Smooth muscle cell (in vitro differentiated cells): ENCODE results near the gene DPH2. TPM values are rescaled to one million over a fixed set of nuclear protein-coding genes. Genes with fewer than 3 reads are reported as not detected.

ENCODE experiments used
- DNase-seq: peaks from one replicate; lab custom pipeline; 2025; ENCODE audit not compliant: unreplicated experiment; lab: John Stamatoyannopoulos, UW
- H2AFZ ChIP-seq: fragments of 200-600 bp; sonication (generic); 2 replicates; pipeline ENCODE4 v1.6.0; 2016; ENCODE audit warnings: antibody characterized with exemption, low read depth, mild to moderate bottlenecking
- H3F3A ChIP-seq: fragments of 200-600 bp; sonication (generic); 2 replicates; pipeline ENCODE4 v1.6.0; 2017; ENCODE audit warnings: antibody characterized with exemption, low read depth
- H3K27ac ChIP-seq: fragments of 200-600 bp; sonication (generic); 2 replicates; pipeline ENCODE4 v1.5.1; 2016; ENCODE audit warnings: low read depth, mild to moderate bottlenecking
- H3K27me3 ChIP-seq: fragments of 200-600 bp; sonication (generic); 2 replicates; pipeline ENCODE4 v1.6.1; 2016; ENCODE audit warnings: low read depth, mild to moderate bottlenecking
- H3K36me3 ChIP-seq: fragments of 200-600 bp; sonication (generic); 2 replicates; pipeline ENCODE4 v1.5.1; 2016; ENCODE audit warnings: low read depth
- H3K4me1 ChIP-seq: fragments of 200-600 bp; sonication (generic); 2 replicates; pipeline ENCODE4 v1.5.1; 2016; ENCODE audit warnings: low read depth
- H3K4me2 ChIP-seq: fragments of 200-600 bp; sonication (generic); 2 replicates; pipeline ENCODE4 v1.6.0; 2016; ENCODE audit warnings: mild to moderate bottlenecking
- H3K4me3 ChIP-seq: fragments of 200-600 bp; sonication (generic); 2 replicates; pipeline ENCODE4 v1.5.1; 2016; ENCODE audit warnings: mild to moderate bottlenecking
- H3K79me2 ChIP-seq: fragments of 200-600 bp; sonication (generic); 2 replicates; pipeline ENCODE4 v1.6.0; 2016; ENCODE audit warnings: low read depth, mild to moderate bottlenecking
- H3K9ac ChIP-seq: fragments of 200-600 bp; sonication (generic); 2 replicates; pipeline ENCODE4 v1.6.0; 2016; ENCODE audit warnings: low read depth
- H3K9me3 ChIP-seq: fragments of 200-600 bp; sonication (generic); replicated peaks from 2 replicates; pipeline ENCODE4 v1.5.1; 2016; ENCODE audit warnings: low read depth
- H4K20me1 ChIP-seq: fragments of 200-600 bp; sonication (generic); 2 replicates; pipeline ENCODE4 v1.6.0; 2016; ENCODE audit warnings: low read depth
- WGBS: methylation state at CpG from one replicate; pipeline ENCODE4 v1.1.7; 2016; ENCODE audit warnings: low lambda C conversion rate; 5-methylcytosine and 5-hydroxymethylcytosine counted together
- polyA plus RNA-seq: library from polyadenylated mRNA; unstranded; fragments of >200 nt; fragmentation: Nextera tagmentation; extraction: Ambion mirVana; gene quantifications from 2 replicates; pipeline ENCODE4 v1.2.1, GENCODE V29; 2016
- total RNA-seq: library from RNA; depleted of rRNA; stranded (reverse); fragments of >200 nt; gene quantifications from 2 replicates; pipeline ENCODE4 v1.2.3, GENCODE V29; 2014
- TF ChIP-seq, protein P1 (sequence below): fragments of 200-600 bp; sonication (generic); IDR thresholded peaks from 2 replicates; pipeline ENCODE4 v1.5.1; 2017; ENCODE audit warnings: borderline replicate concordance, mild to moderate bottlenecking, antibody characterized with exemption; ENCODE audit not compliant: insufficient read depth, poor library complexity, severe bottlenecking

DPH2 gene
- total and polyA plus RNA-seq, 2 experiments from 2014 or later = 20.3 to 23.5 TPM

- no peak overlapping the region for H3K27ac ChIP-seq
- H3K27me3 ChIP-seq = no peaks in the 10 kb centered on the region
- no peak overlapping the region for H3K4me2 ChIP-seq
- DNase-seq = no peak
- H3F3A ChIP-seq = no peaks in the 10 kb centered on the region
- H3K36me3 ChIP-seq = no peaks in the 10 kb centered on the region
- H3K9me3 ChIP-seq = no peaks in the 10 kb centered on the region
- TF ChIP-seq, protein P1, sequence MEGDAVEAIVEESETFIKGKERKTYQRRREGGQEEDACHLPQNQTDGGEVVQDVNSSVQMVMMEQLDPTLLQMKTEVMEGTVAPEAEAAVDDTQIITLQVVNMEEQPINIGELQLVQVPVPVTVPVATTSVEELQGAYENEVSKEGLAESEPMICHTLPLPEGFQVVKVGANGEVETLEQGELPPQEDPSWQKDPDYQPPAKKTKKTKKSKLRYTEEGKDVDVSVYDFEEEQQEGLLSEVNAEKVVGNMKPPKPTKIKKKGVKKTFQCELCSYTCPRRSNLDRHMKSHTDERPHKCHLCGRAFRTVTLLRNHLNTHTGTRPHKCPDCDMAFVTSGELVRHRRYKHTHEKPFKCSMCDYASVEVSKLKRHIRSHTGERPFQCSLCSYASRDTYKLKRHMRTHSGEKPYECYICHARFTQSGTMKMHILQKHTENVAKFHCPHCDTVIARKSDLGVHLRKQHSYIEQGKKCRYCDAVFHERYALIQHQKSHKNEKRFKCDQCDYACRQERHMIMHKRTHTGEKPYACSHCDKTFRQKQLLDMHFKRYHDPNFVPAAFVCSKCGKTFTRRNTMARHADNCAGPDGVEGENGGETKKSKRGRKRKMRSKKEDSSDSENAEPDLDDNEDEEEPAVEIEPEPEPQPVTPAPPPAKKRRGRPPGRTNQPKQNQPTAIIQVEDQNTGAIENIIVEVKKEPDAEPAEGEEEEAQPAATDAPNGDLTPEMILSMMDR = no peak
- H3K4me3 ChIP-seq = no peak overlapping the region
- H3K79me2 ChIP-seq = no peaks in the 10 kb centered on the region
- no peak overlapping the region for H2AFZ ChIP-seq
- no peak overlapping the region for H3K9ac ChIP-seq
- H3K4me1 ChIP-seq = peaks cover 7% of the 10 kb centered on the region
- peaks cover 5% of the 10 kb centered on the region for H4K20me1 ChIP-seq
- 85% methylated on average over 8 of the region's 8 CpGs for WGBS
Measured at GRCh38 chr1:44014365-44015104, 44.7 kb downstream of the DPH2 start.

GRCh38 chr1:44015206-44015605 is 45.4 kb downstream of the DPH2 start:
- Histone ChIP-seq H3K9me3 (no peaks in the 10 kb centered on the region), H3K4me2 (no peak overlapping the region), H3K9ac (no peak overlapping the region), H3K79me2 (no peaks in the 10 kb centered on the region), H3K27ac (no peak overlapping the region), H3K4me1 (peaks cover 7% of the 10 kb centered on the region), H3K36me3 (no peaks in the 10 kb centered on the region), H3F3A (no peaks in the 10 kb centered on the region), H3K4me3 (no peak overlapping the region), H4K20me1 (peaks cover 5% of the 10 kb centered on the region), H2AFZ (no peak overlapping the region), H3K27me3 (no peaks in the 10 kb centered on the region)
- 95% methylated on average over 3 of the region's 3 CpGs for WGBS
- no peak for DNase-seq
- TF ChIP-seq, protein P1 = no peak

DNA sequence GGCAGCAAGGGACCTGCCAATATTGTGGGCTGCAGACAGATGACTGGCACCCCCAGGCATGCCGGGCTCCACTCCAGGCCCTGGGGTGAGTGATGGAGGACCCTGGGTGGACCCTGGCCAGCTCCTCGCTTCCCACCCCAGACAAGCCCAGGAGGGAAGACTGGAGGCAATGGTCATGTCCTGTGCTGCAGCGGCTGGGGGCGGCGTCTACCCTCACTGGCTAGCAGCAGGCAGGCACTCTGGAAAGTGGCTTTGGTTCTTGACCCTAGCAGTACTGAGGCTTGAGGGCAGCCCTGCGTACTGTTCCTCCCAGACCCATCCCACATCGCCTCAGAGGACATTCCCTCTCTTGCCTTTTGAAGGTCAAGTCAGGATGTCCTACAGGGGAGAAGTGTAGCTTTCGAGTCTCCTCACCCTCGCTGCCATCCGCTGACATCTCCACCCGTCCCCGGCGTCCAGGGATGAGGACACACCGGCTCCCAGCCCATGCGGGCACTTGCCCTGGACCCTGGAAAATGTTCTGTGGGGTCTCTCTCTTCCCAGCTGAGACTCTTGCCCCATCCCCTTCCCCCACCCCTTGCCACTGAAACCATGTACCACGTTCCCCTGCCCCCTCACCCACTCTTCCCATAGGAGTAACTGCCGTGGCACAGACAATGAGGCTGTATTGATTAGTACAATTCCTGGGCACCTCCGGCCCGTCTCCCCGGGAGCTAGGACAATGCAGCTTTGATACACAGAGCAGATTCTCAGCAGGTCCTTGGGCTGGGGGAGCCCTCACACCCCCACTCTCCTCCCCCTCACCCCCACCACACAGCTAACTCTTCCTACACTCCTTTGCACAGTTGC is 46.5 kb downstream of the DPH2 start:
- Histone ChIP-seq H3K27me3 (no peaks in the 10 kb centered on the region), H3F3A (no peaks in the 10 kb centered on the region), H3K4me3 (no peak overlapping the region), H4K20me1 (peaks cover 5% of the 10 kb centered on the region), H3K4me1 (peaks cover 7% of the 10 kb centered on the region), H2AFZ (no peak overlapping the region), H3K36me3 (no peaks in the 10 kb centered on the region), H3K27ac (no peak overlapping the region), H3K9ac (no peak overlapping the region), H3K79me2 (no peaks in the 10 kb centered on the region), H3K4me2 (no peak overlapping the region), H3K9me3 (no peaks in the 10 kb centered on the region)
- 94% methylated on average over 17 of the region's 20 CpGs for WGBS
- DNase-seq = no peak
- TF ChIP-seq, protein P1 = no peak
